WTC11 (cell line): ENCODE measurements around the gene CD79A.

ENCODE experiments used
- CDX4 ChIP-seq: fragments of 250-450 bp; sonication (Bioruptor Pico); IDR thresholded peaks from 2 replicates; pipeline ENCODE4 v1.9.0; 2021; ENCODE audit warnings: moderate library complexity, mild to moderate bottlenecking, inconsistent platforms, borderline replicate concordance
- E2F5 ChIP-seq: sonication (generic); formaldehyde crosslinking; IDR thresholded peaks from 2 replicates; pipeline ENCODE4 v1.8.1; 2022; ENCODE audit warnings: mild to moderate bottlenecking, moderate library complexity, missing genetic modification reagents
- FOXJ3 ChIP-seq: sonication (generic); formaldehyde crosslinking; IDR thresholded peaks from 2 replicates; pipeline ENCODE4 v1.9.0; 2021; ENCODE audit warnings: missing genetic modification reagents, mild to moderate bottlenecking, borderline replicate concordance
- ZNF317 ChIP-seq: sonication (generic); formaldehyde crosslinking; IDR thresholded peaks from 2 replicates; pipeline ENCODE4 v1.8.1; 2023; ENCODE audit warnings: low read depth, mild to moderate bottlenecking, moderate library complexity, missing genetic modification reagents, borderline replicate concordance
- TF ChIP-seq, protein P1 (sequence below): sonication (generic); formaldehyde crosslinking; IDR thresholded peaks from 2 replicates; pipeline ENCODE4 v1.8.1; 2023; ENCODE audit warnings: mild to moderate bottlenecking, moderate library complexity, missing genetic modification reagents
- TF ChIP-seq, protein P2 (sequence below): fragments of 200-600 bp; IDR thresholded peaks from 2 replicates; pipeline ENCODE4 v1.8.0; 2022; ENCODE audit warnings: antibody characterized with exemption

DNA sequence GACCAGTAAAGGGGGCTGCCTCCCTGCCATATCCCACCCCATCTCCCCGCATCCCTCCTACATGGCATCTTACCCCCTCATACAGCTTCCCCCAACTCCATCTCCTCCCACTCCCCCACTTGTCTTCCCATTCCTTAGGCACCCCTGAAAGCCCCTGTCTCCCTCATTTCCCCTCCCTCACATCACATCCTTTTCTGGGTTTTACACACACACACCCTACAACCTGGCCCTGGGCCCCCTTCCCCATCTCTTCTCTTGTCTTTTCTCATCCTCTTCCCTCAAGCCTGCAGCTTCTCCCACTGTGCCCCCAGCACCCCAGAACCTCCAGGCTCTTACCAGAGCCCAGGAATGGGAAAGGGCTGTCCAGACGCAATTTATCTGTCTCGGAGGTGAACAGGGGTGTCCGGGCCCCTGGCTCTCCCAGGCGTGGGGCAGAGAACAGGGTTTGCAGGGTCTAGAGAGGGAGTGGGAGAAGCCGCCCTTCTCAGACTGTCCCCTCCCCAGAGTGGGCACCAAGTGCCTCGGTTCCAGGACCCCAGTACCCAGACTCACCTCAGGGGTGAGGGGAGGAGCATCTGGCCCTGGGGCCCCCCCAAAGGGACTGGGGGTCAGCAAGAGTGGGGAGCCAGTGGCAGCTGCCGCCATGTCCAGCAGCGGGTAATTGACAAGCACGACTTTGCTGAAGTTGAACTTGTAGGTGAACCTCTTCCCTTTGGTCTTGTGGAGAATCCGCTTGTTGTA, 31.8 kb downstream of the CD79A start:
- TF ChIP-seq E2F5 (CRISPR knock-in tag) (no peak), ZNF317 (no peak), FOXJ3 (CRISPR knock-in tag) (no peak), CDX4 (CRISPR knock-in tag) (no peak)
- TF ChIP-seq, protein P1, sequence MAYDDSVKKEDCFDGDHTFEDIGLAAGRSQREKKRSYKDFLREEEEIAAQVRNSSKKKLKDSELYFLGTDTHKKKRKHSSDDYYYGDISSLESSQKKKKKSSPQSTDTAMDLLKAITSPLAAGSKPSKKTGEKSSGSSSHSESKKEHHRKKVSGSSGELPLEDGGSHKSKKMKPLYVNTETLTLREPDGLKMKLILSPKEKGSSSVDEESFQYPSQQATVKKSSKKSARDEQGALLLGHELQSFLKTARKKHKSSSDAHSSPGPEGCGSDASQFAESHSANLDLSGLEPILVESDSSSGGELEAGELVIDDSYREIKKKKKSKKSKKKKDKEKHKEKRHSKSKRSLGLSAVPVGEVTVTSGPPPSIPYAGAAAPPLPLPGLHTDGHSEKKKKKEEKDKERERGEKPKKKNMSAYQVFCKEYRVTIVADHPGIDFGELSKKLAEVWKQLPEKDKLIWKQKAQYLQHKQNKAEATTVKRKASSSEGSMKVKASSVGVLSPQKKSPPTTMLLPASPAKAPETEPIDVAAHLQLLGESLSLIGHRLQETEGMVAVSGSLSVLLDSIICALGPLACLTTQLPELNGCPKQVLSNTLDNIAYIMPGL (CRISPR knock-in tag) = no peak
- TF ChIP-seq, protein P2, sequence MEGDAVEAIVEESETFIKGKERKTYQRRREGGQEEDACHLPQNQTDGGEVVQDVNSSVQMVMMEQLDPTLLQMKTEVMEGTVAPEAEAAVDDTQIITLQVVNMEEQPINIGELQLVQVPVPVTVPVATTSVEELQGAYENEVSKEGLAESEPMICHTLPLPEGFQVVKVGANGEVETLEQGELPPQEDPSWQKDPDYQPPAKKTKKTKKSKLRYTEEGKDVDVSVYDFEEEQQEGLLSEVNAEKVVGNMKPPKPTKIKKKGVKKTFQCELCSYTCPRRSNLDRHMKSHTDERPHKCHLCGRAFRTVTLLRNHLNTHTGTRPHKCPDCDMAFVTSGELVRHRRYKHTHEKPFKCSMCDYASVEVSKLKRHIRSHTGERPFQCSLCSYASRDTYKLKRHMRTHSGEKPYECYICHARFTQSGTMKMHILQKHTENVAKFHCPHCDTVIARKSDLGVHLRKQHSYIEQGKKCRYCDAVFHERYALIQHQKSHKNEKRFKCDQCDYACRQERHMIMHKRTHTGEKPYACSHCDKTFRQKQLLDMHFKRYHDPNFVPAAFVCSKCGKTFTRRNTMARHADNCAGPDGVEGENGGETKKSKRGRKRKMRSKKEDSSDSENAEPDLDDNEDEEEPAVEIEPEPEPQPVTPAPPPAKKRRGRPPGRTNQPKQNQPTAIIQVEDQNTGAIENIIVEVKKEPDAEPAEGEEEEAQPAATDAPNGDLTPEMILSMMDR = no peak
